PC-3 (cell line): Measurements from ENCODE around the gene ZNF561.

ENCODE experiments used
- CTCF ChIP-seq: fragments of 300-600 bp; sonication (generic); conservative IDR thresholded peaks from 2 replicates; pipeline ENCODE4 v1.5.1; 2017; ENCODE audit warnings: antibody characterized with exemption, low read depth, mild to moderate bottlenecking, low read length
- EZH2 ChIP-seq: fragments of 300-600 bp; sonication (generic); IDR thresholded peaks from one replicate; pipeline ENCODE4 v1.6.1; 2017; ENCODE audit warnings: antibody characterized with exemption, mild to moderate bottlenecking, low read length; ENCODE audit not compliant: unreplicated experiment

GRCh38 chr19:9615844-9616243, 5.2 kb downstream of the ZNF561 start:
- TF ChIP-seq CTCF (no peak), EZH2 (no peak)
